Stimulated activated CD8-positive, alpha-beta memory T cell treated with anti-CD3 and anti-CD28 coated beads, Interleukin-7, amount 100 ng/mL, for 1 hour (primary cell): ENCODE results near the gene RAB20.
"Not testable (repeated sequence)": the region's sequence is repeated elsewhere in the genome, so short reads cannot be mapped to it uniquely, and the experiment has no call there.

Experiments used
- DNase-seq, 2 donors: peaks; one replicate each; pipeline ENCODE4 v3.0.0-alpha.2; 2020; ENCODE audit warnings: low read depth in 2 of 2

Gene RAB20

GRCh38 chr13:110491869-110492678 lies 69.4 kb downstream of the RAB20 start:
- no peak for DNase-seq

- no peak for DNase-seq
These were observed 71.3 kb downstream of the RAB20 start for GRCh38 chr13:110490009-110490770.

GRCh38 chr13:110486880-110487279 lies 74.6 kb downstream of the RAB20 start:
- DNase-seq: not testable (repeated sequence)

GRCh38 chr13:110486061-110486715 lies 75.3 kb downstream of the RAB20 start:
- DNase-seq: no peak

- DNase-seq: no peak
These were observed 75.9 kb downstream of the RAB20 start for GRCh38 chr13:110485604-110486003.

GRCh38 chr13:110484290-110485048 lies 77.1 kb downstream of the RAB20 start:
- no peak for DNase-seq

DNA sequence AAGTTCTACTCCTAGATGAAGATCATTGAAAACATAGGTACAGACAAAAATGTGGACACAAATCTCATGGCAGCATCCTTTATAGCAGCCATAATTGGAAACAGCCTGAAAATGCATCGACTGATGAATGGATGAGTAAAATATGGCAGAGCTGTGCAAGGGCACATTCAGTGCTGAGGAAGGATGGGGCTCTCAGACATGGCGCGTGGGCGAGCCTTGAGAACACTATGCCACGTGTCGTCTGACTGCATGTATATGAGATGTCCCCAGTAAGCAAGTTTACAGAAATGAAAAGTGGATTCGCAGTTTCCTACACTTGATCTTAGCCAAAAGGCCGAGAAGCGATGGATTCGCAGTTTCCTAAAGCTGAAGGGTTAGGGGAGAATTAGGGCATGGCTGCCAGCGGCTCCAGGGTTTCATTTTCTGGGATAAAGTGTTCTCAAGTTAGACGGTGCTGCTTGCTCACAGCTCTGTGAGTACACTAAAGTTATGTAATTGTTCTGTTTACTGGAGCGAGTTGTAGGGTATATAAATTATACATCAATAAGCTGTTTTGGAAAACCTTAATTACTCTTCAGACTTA lies 78.0 kb downstream of the RAB20 start:
- no peak for DNase-seq

GRCh38 chr13:110480161-110480560 lies 81.4 kb downstream of the RAB20 start:
- no peak for DNase-seq

DNA sequence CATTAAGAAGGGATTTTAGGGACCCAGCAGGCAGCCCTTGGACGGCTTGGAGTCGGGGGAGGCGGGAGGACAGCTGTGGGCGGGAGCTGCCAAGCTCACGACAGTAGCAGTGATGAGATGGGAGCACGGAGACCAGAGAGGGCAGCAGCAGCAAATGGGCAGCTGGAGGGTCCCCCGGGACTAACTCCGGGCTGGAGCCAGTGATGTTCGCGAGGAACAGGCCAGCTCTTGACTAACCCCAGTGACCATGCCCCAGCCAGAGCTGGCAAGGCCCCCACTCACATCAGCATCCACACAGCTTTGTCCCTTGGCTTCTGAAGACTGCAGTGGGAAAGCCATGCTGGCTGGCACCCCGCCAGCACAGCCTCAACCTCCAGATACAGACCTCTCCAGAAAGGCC lies 81.9 kb downstream of the RAB20 start:
- DNase-seq: no peak

DNA sequence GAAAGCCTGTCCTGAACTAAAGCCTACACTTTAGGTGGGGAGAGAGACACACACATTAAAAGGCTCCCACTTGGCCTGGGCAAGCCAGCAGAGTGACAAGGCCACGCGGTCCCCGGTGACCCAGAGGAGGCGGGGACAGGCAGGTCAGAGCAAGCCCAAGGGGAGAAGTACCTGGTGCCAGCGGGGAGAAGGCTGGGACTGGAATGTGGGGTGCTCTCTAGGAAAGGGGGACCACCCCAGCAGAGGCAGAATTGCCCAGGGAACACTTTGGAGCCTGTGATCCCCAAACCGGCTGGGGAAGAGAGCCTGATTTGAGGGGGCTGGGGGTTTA lies 82.3 kb downstream of the RAB20 start:
- no peak for DNase-seq

DNA sequence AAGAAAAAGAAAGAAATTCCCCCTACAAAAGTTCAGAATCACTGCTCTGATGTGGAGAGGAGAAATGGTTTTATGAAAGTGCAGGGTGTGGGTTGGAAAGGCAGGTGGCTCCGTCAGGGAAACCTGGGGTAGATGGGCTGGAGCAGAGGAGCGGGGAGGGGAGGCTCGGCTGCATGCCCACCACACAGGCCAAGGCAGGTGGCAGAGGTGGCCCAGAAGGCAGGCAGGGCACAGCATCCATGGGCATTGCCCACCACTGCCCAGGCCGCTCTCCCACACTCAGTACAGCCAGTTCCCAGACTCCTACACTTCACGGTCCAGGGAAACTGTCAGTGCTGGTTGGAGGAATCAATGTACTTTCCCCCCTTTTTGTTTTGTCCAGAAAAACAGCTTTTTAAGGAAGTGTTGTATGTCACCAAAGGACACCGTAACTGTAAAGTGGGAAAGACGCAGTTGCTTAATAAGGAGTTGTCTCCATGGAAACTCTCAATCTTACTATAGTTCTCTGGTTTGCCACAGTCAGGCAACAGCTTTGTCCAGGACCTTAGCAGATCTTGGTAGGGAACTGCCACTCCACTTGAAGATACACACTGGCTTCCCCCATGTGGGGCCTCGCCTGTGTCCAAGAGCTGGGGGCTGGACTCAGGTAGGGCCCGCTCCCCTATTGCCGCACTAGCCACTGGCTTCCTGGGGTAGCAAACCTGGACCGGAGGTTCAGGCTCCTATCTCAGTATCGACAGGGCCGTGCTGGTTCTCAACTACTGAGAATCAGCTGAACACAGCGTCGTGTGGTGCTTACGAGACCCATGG lies 82.9 kb downstream of the RAB20 start:
- DNase-seq: no peak

DNA sequence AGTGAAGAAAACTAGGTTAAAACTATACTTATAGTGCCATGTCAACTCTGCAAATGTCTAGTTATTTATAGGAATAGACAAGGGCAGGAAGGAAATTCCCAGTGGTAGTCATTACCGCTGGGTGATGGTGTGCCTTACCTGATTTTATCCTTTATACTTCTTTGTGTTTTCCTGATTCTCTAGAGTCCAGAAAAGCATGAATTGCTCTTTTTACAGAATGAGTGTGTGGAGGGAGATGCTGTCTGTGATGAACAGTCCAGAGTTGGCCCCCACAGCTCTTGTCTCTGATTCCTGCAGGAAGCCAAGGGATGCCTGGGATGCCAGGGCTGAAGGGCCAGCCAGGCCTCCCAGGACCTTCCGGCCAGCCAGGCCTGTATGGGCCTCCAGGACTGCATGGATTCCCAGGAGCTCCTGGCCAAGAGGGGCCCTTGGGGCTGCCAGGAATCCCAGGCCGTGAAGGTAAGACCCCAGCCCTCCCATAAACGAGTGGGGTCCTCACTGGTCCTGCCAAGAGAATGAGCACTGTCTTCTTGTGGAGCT lies 83.7 kb downstream of the RAB20 start:
- DNase-seq: no peak

- no peak for DNase-seq
These were observed 85.3 kb downstream of the RAB20 start for GRCh38 chr13:110476220-110476617.

DNA sequence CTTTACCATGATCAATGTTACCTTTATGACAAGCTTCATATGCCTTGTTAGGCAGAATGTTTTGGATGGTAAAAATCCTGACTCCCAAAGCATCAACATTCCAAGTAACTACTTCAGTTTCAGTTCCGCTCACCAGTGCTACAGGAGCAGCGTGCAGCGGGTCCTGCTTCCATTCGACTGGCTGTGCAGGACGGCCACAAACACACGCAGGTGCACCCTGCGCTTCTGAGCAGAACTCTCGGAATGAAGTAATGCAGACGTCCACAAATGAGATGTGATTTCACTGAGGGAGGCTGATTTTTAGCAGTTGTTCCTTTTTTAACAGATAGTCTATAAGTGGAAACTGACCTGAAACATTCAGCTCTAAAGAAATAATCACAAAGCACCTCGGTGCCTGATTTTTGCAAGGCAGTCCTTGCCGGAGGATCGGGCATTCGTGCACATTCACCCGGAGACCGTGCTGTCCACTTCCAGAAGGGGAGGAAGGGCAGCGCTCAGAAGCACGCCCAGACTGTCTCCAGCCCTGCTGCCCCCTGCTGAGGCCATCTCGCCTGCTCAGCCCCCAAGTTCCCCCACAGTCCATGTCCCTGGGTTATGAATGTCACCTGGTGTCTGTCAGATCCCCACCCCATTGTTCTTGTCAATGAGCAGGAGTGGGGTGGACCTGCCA lies 85.8 kb downstream of the RAB20 start:
- no peak for DNase-seq

DNA sequence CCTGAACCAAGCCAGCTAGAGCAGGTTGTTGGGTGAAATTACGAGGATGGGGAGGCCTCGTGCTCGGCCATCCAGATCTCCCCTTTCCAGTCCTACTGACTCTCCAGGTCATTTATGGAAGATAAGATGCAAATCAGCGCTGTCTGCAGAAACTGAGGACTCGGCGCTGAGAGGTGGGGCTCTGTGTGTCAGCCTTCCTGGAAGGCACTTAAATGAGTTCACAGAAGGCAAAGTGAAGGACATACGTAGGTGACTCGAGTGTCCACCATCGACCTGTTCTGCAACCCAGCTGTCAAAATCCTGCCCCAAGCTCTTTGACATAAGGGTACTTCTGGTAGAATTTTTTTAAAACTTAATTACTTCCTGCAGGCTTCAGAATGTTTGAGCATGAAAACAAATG lies 86.4 kb downstream of the RAB20 start:
- no peak for DNase-seq

- no peak for DNase-seq
These were observed 86.8 kb downstream of the RAB20 start for GRCh38 chr13:110474713-110475112.
